LNCaP clone FGC (cell line): Measurements from ENCODE around the gene C11orf21.
"Not testable (repeated sequence)": the region's sequence is repeated elsewhere in the genome, so short reads cannot be mapped to it uniquely, and the experiment has no call there.

Source experiments
- DNase-seq: peaks from one replicate; pipeline ENCODE4 v3.0.0-alpha.2; 2011; ENCODE audit warnings: low read depth
- H3K4me3 ChIP-seq: 2 replicates; pipeline ENCODE4 v1.5.1; 2011; ENCODE audit warnings: mild to moderate bottlenecking, low read depth, low read length, control low read depth
- CTCF ChIP-seq: IDR thresholded peaks from 2 replicates; pipeline ENCODE4 v1.5.1; 2012; ENCODE audit warnings: mild to moderate bottlenecking; ENCODE audit not compliant: control insufficient read depth, insufficient read depth; ENCODE audit errors: extremely low read depth

C11orf21 gene

DNA sequence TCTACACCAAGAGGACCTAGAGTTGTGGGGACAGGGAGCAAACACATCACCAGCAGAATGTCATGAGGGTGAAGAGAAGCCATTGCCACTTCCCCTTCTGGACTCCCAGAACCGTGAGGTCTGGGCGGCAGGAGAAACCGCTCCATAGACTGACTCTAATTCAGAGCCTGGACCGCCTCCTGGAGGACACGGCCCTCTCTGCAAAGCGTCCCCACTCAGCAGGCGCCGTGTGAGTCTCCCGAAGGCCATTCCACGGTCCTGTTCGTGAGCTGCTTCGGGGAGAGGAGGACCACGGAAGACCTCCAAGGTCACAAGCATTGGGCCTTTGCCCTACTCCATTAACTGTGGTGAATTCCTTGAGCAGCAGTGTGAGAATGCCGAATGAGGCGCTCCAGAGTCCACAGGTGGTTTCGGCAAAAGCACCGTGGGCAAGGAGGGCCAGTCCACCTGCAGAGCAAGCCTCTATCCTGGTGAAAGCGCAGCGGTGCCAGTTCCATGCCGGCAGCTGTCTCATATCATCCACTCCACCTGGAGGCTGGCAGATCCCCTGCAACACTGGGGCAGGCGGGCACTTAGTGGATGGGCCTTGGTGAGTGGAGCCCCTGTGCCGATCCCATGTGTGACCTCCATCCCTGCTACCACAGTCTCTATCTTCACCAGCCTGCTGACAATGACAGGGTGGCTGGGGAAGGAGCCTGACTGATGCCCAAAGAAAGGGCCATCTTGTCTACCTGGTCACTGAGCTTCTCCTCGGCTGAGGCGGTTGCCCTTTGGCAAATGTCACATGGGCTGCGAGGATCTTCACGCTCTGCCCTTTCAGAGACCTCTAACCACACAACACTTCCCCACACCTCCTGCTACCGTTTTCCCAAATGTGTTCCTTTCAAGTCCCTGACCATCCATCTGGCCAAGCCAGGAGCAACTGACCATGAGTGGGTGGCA, 7.5 kb downstream of the C11orf21 start:
- TF ChIP-seq CTCF = no peak
- no peak for DNase-seq
- no peak overlapping the region for H3K4me3 ChIP-seq

DNA sequence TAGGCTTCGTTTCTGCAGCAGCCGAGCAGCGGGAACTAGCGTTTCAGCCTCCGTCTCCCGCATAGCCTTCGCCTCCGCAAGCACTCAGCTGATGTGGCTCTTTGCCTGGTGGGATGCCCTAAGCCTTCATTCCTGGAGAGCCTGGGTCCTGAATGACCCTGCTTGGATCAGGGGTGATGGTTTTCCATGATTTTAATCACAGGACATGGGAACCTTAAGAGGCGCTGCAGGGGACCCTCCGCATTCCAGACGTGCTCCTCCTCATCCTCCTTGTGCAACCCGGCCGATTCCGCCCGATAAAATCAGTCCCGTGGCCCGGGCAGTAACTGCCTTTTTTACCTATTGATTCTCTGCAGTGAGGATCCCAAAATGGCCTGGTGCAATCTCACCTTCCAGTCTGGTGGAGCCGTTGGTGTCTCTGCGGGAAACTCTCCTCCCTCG, 8.2 kb downstream of the C11orf21 start:
- no peak overlapping the region for H3K4me3 ChIP-seq
- no peak for TF ChIP-seq CTCF
- no peak for DNase-seq

DNA sequence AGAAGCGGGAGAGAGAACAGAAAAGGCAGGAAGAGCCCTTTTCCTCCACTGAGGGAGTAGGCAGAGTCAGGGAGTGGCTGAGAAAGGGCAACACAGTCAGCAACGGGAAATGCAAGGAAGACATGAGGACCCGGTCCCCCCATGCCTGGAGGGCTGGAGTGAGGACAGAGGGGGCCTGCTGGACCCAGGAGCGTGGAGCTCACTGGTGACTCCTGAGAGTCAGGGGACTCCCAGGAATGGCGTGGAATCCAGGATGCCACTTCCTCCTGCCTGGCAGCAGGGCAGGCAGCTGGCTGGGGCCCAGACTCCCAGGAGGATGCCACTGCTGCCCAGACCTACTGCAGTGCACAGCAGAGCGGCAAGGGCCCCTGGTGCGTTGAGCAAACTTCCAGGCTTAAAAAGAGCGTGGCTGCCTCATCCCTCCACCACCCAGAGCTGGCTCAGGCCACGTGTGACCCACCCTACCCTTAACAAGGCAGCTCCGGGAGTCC, 11.3 kb downstream of the C11orf21 start:
- TF ChIP-seq CTCF = no peak
- DNase-seq = no peak
- H3K4me3 ChIP-seq = no peak overlapping the region

GRCh38 chr11:2289859-2290258, 11.9 kb downstream of the C11orf21 start:
- TF ChIP-seq CTCF = no peak
- H3K4me3 ChIP-seq = no peak overlapping the region
- DNase-seq = no peak

DNA sequence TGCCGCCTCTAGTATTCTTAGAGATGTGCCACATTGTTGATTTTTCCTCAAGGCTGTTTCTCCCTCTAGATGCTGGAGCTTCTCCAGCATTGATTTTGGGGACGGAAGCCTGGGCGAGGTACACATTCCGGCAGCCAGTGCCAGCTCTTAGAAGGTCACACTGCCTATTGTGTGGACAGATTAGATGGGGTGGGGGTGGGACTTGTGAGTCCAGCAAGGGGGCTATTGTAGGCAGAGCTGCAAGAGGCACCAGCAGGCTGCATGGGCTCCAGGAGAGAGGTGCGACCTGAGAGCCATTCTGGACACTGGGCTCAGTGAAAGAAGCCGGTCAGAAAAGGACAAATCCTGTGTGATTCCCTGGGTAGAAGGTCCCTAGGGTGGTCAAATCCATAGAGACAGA, 12.4 kb downstream of the C11orf21 start:
- no peak for DNase-seq
- H3K4me3 ChIP-seq = no peak overlapping the region
- no peak for TF ChIP-seq CTCF

GRCh38 chr11:2287091-2287490, 14.6 kb downstream of the C11orf21 start:
- DNase-seq = no peak
- no peak overlapping the region for H3K4me3 ChIP-seq
- TF ChIP-seq CTCF = no peak

DNA sequence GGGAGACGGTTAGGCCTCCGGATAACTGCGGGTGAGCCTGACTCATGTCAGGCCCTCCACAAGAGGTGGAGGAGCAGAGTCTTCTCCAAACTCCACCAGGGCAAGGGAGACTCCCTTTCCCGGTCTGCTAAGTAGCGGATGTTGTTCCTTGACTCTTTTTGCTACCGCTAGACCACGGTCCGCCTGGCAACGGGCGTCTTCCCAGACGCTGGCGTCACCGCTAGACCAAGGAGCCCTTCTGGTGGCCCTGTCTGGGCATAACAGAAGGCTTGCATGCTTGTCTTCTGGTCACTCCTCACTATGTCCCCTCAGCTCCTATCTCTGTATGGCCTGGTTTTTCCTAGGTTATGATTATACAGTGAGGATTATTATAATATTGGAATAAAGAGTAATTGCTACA, 15.4 kb downstream of the C11orf21 start:
- H3K4me3 ChIP-seq, DNase-seq: not testable (repeated sequence)
